Natural killer cell treated with Interleukin-12 subunit alpha and Interleukin-12 subunit beta and Interleukin-15 and Interleukin-18, amount 100 ng/mL, for 72 hours (primary cell): ENCODE data around the gene MYO15A. TPM values are rescaled to one million over a fixed set of nuclear protein-coding genes. Genes with fewer than 3 reads are reported as not detected.

Experiments
- ATAC-seq, 2 donors: fragments of 150-1000 bp; cut with Tn5 transposase in 1 of 2; sonication (Bioruptor Pico), chemical (Tn5 transposase) in 1 of 2; 2 replicates each; pipeline ENCODE4 v1.10.0; 2021
- DNase-seq: peaks from one replicate; pipeline ENCODE4 v3.0.0; 2022; ENCODE audit warnings: low spot score
- H3K27ac Mint-ChIP-seq, 2 donors: 1 replicate in 1 of 2; 2 replicates in 1 of 2; pipeline ENCODE4 v1.8.0; 2022; ENCODE audit warnings: mixed read lengths in 2 of 2, mild to moderate bottlenecking in 1 of 2, moderate library complexity in 1 of 2
- H3K27me3 Mint-ChIP-seq, 2 donors: 1 replicate in 1 of 2; 2 replicates in 1 of 2; pipeline ENCODE4 v1.8.0; 2022; ENCODE audit warnings: mixed read lengths in 2 of 2
- H3K36me3 Mint-ChIP-seq: one replicate; pipeline ENCODE4 v1.8.0; 2022; ENCODE audit warnings: mixed read lengths
- H3K4me1 Mint-ChIP-seq, 2 donors: 1 replicate in 1 of 2; 2 replicates in 1 of 2; pipeline ENCODE4 v1.8.0; 2022; ENCODE audit warnings: low read depth in 2 of 2, mixed read lengths in 2 of 2, mild to moderate bottlenecking in 1 of 2
- H3K4me3 Mint-ChIP-seq: one replicate; pipeline ENCODE4 v1.8.0; 2022; ENCODE audit warnings: mixed read lengths
- H3K9me3 Mint-ChIP-seq: 2 replicates; pipeline ENCODE4 v1.8.0; 2022; ENCODE audit warnings: mixed read lengths
- total RNA-seq, 2 donors: library from RNA; stranded (reverse); gene quantifications; one replicate each; pipeline ENCODE4 v1.2.3, GENCODE V29; 2022

The MYO15A gene
- total RNA-seq, 2 donors from 2014 or later: 1.0 to 2.0 TPM

DNA sequence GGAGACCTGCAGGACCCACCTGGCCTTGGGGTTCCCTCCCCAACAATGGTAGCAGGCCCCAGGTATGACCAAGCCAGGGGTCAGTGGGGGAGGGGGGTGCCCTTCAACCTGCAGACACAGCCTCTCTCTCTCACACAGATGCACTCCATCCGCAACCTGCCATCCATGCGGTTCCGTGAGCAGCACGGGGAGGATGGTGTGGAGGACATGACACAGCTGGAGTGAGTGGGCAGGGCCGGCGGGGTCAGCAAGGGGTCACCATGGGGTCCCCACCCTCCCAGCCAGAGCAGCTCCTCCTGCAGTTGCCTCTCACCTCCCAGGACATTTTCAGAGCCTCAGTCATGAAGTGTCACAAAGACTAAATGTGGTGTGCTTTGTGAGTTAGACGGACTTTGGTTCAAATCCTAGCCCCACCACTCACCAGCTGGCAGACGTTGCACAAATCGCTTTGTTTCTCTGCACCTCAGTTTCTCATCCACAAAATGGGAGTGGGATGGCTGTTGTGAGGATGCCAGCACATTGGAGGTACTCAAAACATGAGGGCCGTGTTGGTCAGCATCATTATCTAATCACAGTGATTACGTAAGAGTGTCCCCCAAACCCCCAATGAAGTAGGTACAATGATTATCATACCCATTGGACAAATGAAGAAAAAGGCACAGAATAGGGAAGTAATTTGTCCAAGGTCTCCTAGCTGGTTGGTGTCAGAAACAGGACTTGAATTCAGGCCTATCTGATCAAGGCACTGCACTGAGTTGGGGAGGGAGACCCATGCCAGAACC is 16.0 kb downstream of the MYO15A start:
- Mint-ChIP-seq H3K4me3 (no peak overlapping the region), H3K27ac (no peak overlapping the region), H3K27me3 (no peaks in the 10 kb centered on the region), H3K4me1 (no peaks in the 10 kb centered on the region), H3K36me3 (no peaks in the 10 kb centered on the region), H3K9me3 (no peaks in the 10 kb centered on the region)
- DNase-seq (no peak), ATAC-seq (no peak)

GRCh38 chr17:18129041-18129502 is 20.5 kb downstream of the MYO15A start:
- H3K27ac Mint-ChIP-seq: no peak overlapping the region
- ATAC-seq (no peak), DNase-seq (no peak)
- no peaks in the 10 kb centered on the region for H3K9me3 Mint-ChIP-seq
- no peaks in the 10 kb centered on the region for H3K27me3 Mint-ChIP-seq
- H3K4me1 Mint-ChIP-seq: no peaks in the 10 kb centered on the region
- no peak overlapping the region for H3K4me3 Mint-ChIP-seq
- H3K36me3 Mint-ChIP-seq: no peaks in the 10 kb centered on the region

DNA sequence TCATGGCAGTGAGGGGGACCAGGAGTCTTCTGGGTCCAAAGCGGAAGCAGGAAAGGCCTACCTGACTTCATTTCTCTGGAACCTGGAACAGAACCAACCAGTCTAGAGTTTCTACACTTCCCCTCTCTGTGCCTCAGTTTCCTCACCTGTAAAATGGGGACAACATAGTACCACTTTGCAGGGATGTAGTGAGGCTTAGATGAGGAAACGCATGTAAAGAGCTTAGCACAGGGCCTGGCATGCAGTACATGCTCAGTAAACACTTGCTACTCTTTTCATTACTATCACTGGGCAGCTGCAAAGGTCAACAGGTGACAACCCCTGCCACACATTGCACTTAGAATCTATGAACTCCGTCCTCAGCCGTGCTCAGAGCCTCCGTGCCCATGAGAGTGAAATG is 24.2 kb downstream of the MYO15A start:
- H3K4me1 Mint-ChIP-seq: no peaks in the 10 kb centered on the region
- no peaks in the 10 kb centered on the region for H3K27me3 Mint-ChIP-seq
- no peak for ATAC-seq
- H3K9me3 Mint-ChIP-seq: no peaks in the 10 kb centered on the region
- no peak overlapping the region for H3K4me3 Mint-ChIP-seq
- H3K27ac Mint-ChIP-seq: no peak overlapping the region
- no peak for DNase-seq
- H3K36me3 Mint-ChIP-seq: no peaks in the 10 kb centered on the region

DNA sequence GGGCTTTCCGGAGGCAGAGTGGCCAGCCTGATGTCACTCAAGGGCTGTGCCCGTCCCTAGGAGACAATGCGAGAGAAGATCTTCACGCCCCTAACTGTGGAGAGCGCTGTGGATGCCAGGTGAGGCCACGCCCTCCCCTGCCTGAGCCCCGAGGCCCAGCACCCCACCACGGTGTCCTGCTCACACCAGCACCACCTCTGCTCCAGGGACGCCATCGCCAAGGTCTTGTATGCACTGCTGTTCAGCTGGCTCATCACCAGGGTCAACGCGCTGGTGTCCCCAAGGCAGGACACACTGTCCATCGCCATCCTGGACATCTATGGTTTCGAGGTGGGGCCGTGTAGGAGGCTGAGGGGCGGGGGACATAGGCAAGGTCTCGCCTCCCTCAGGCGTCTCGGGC is 27.8 kb downstream of the MYO15A start:
- no peak for DNase-seq
- H3K4me1 Mint-ChIP-seq: peaks cover 0 to 3% of the 10 kb centered on the region in 2 donors
- H3K27me3 Mint-ChIP-seq: no peaks in the 10 kb centered on the region
- H3K36me3 Mint-ChIP-seq: no peaks in the 10 kb centered on the region
- no peaks in the 10 kb centered on the region for H3K9me3 Mint-ChIP-seq
- H3K27ac Mint-ChIP-seq: no peak overlapping the region
- ATAC-seq: no peak
- H3K4me3 Mint-ChIP-seq: no peak overlapping the region

DNA sequence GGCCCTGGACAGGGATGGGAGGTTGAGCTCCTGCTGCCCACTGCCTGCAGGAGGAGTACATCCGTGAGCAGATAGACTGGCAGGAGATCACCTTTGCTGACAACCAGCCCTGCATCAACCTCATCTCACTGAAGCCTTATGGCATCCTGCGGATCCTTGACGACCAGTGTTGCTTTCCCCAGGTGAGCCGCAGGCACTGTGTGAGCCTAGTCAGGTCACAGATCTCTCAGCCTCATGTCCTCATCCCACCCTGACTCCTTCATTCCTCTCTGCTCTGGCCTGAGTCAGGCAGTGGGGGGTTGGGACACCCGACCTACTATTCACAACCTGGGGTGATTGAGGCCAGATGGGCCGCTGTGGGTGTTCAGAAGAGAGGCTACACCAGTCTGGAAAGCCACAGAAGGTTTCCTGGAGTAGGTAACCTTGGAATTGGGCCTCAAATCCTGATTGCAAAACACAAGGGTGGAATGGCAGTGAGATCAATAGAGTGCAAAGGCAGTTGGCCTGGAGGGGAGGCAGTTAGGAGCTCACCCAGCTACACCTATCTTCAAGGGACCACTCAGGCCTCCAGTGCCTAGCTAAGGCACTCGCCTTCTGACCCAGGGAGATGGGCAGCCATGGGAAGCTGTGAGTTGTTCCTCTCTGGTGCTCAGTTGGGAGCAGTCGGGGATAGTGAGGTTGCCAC is 29.7 kb downstream of the MYO15A start:
- H3K27ac Mint-ChIP-seq: no peak overlapping the region
- H3K27me3 Mint-ChIP-seq: no peaks in the 10 kb centered on the region
- DNase-seq: no peak
- H3K9me3 Mint-ChIP-seq: no peaks in the 10 kb centered on the region
- no peaks in the 10 kb centered on the region for H3K36me3 Mint-ChIP-seq
- H3K4me3 Mint-ChIP-seq: no peak overlapping the region
- peaks cover 0 to 3% of the 10 kb centered on the region in 2 donors for H3K4me1 Mint-ChIP-seq
- no peak for ATAC-seq

- DNase-seq: no peak
- no peak for ATAC-seq
- no peaks in the 10 kb centered on the region for H3K27me3 Mint-ChIP-seq
These were observed 30.5 kb downstream of the MYO15A start for GRCh38 chr17:18139092-18139491.

DNA sequence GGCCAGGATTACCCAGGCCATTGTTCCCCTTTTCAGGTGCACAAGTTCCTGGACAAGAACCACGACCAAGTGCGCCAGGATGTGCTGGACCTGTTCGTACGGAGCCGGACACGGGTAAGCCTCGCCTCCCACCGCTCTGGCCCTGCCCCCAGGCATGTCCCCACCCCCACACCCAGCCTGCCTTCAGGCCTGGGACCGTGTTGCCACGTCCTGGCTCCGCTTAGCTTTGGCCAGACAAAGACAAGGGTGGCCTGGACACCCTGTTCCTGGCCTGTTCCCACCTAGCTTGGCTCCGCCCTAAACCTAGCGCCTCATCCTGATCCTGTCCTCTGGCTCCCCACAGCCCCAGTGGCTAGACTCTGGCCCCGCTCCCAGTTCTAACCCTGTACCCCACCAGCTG is 30.9 kb downstream of the MYO15A start:
- ATAC-seq (no peak), DNase-seq (no peak)
- Mint-ChIP-seq H3K27ac (no peak overlapping the region), H3K4me3 (no peak overlapping the region), H3K27me3 (no peaks in the 10 kb centered on the region), H3K36me3 (no peaks in the 10 kb centered on the region), H3K9me3 (no peaks in the 10 kb centered on the region), H3K4me1 (peaks cover 0 to 3% of the 10 kb centered on the region in 2 donors)

More at GRCh38 chr17:18139092-18139491, 30.5 kb downstream of the MYO15A start:
- H3K9me3 Mint-ChIP-seq: no peaks in the 10 kb centered on the region
- H3K4me1 Mint-ChIP-seq: peaks cover 0 to 3% of the 10 kb centered on the region in 2 donors
- H3K36me3 Mint-ChIP-seq: no peaks in the 10 kb centered on the region
- no peak overlapping the region for H3K27ac Mint-ChIP-seq
- H3K4me3 Mint-ChIP-seq: no peak overlapping the region

DNA sequence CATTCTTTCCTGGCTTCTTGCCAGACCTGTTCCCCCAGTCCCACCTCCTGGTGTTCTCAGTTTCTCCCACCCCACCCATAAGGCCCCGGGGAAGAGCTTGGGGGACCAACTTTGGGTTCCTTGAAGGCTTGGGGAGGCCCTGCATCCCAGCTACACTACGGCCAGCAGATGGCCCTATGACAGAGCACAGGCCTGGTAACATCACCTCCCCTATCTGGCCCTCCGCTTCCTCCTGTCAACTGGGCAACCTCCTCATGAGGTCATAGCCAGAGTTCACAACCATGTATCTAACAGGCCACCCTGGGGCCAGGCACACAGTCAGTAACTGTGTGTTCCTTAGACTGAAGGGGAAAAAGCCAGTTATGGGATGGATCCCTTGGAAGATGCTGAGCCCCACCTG is 31.4 kb downstream of the MYO15A start:
- Mint-ChIP-seq H3K4me1 (peaks cover 0 to 3% of the 10 kb centered on the region in 2 donors), H3K27ac (no peak overlapping the region), H3K4me3 (no peak overlapping the region), H3K9me3 (no peaks in the 10 kb centered on the region), H3K36me3 (no peaks in the 10 kb centered on the region), H3K27me3 (no peaks in the 10 kb centered on the region)
- DNase-seq (no peak), ATAC-seq (no peak)

DNA sequence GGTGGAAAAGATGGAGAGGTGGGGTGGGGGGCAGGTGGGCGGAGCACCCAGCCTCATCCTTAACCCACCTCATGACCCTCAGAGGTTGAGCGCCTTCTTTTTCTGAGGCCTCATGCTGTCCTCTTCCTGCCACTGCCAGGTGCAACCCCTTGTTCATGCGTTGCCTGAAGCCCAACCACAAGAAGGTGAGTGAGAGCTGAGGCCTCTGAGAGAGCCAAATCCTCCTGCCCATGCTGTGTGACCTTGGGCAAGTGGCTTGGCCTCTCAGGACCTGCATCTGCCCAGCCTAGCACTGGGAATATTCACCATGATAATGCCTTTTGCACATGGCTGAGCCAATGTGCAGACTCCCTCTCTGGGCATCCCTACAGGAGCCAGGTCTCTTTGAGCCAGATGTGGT is 32.1 kb downstream of the MYO15A start:
- no peak for DNase-seq
- H3K4me1 Mint-ChIP-seq: peaks cover 0 to 3% of the 10 kb centered on the region in 2 donors
- no peaks in the 10 kb centered on the region for H3K36me3 Mint-ChIP-seq
- H3K4me3 Mint-ChIP-seq: no peak overlapping the region
- no peaks in the 10 kb centered on the region for H3K9me3 Mint-ChIP-seq
- ATAC-seq: no peak
- no peak overlapping the region for H3K27ac Mint-ChIP-seq
- H3K27me3 Mint-ChIP-seq: no peaks in the 10 kb centered on the region

DNA sequence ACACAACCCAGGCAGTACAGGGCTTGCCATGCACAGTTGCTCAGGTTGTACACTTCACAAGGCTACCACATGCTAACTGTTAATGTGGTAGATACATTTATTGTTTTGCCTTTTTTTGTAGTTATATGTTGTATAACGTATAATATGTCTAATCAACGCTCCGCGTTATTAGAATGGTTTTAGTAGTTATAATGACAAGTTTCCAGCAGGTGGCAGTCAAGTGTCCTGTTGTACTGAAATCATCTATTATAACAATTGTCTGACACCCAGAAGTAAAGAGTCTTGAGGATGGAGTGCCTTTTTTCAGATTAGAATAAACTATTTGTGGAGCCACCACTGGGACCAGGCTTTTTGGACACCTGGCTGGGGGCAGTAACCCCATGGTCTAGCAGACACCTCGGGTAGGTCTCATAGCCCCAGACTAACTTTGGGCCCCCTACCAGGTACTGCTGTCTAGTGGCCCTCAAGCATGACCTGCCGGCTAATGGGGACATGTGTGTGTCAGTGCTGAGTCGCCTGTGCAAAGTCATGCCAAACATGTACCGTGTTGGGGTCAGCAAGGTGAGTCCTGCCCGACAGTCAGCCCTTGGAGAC is 32.8 kb downstream of the MYO15A start:
- Mint-ChIP-seq H3K4me1 (peaks cover 0 to 3% of the 10 kb centered on the region in 2 donors), H3K27ac (no peak overlapping the region), H3K4me3 (no peak overlapping the region), H3K27me3 (no peaks in the 10 kb centered on the region), H3K36me3 (no peaks in the 10 kb centered on the region), H3K9me3 (no peaks in the 10 kb centered on the region)
- ATAC-seq (no peak), DNase-seq (no peak)

GRCh38 chr17:18142417-18142816 is 33.9 kb downstream of the MYO15A start:
- no peak overlapping the region for H3K27ac Mint-ChIP-seq
- DNase-seq: no peak
- no peak for ATAC-seq

GRCh38 chr17:18143044-18143936 is 34.7 kb downstream of the MYO15A start:
- no peak overlapping the region for H3K4me3 Mint-ChIP-seq
- no peaks in the 10 kb centered on the region for H3K36me3 Mint-ChIP-seq
- no peak for DNase-seq
- H3K9me3 Mint-ChIP-seq: no peaks in the 10 kb centered on the region
- H3K27ac Mint-ChIP-seq: no peak overlapping the region
- peaks cover 0 to 3% of the 10 kb centered on the region in 2 donors for H3K4me1 Mint-ChIP-seq
- H3K27me3 Mint-ChIP-seq: no peaks in the 10 kb centered on the region
- ATAC-seq: peak in 1 of 2 donors; percentile 17

More at GRCh38 chr17:18142417-18142816, 33.9 kb downstream of the MYO15A start:
- Mint-ChIP-seq H3K36me3 (no peaks in the 10 kb centered on the region), H3K4me1 (peaks cover 0 to 3% of the 10 kb centered on the region in 2 donors), H3K4me3 (no peak overlapping the region), H3K27me3 (no peaks in the 10 kb centered on the region), H3K9me3 (no peaks in the 10 kb centered on the region)

GRCh38 chr17:18144261-18144660 is 35.7 kb downstream of the MYO15A start:
- Mint-ChIP-seq H3K36me3 (no peaks in the 10 kb centered on the region), H3K27me3 (no peaks in the 10 kb centered on the region), H3K9me3 (no peaks in the 10 kb centered on the region), H3K4me1 (peaks cover 0 to 3% of the 10 kb centered on the region in 2 donors), H3K27ac (no peak overlapping the region), H3K4me3 (no peak overlapping the region)
- no peak for ATAC-seq
- DNase-seq: no peak
